GM12878 (cell line): Measurements from ENCODE around the gene FGD1. TPM values are rescaled to one million over a fixed set of nuclear protein-coding genes. Genes with fewer than 3 reads are reported as not detected.

ENCODE experiments used
- ATAC-seq: fragments of 200-7000 bp; cut with Tn5 transposase; 3 replicates; pipeline ENCODE4 v1.9.1; 2020; ENCODE audit warnings: mild to moderate bottlenecking, moderate library complexity
- BruUV-seq: library from RNA; stranded (reverse); fragments of 400-500 nt; replicated peaks from 2 replicates; lab custom pipeline; 2021; lab: Mats Ljungman, UMichigan
- CTCF ChIA-PET: fragments of 300-600 bp; sonication (Branson Sonifier 250); formaldehyde crosslinking; extraction: SDS; loops from one replicate; lab custom pipeline; 2021; ENCODE audit warnings: inconsistent platforms; lab: Yijun Ruan, JAX
- POLR2A ChIA-PET: fragments of 350-600 bp; formaldehyde crosslinking; extraction: SDS; loops from one replicate; lab custom pipeline; 2021; ENCODE audit warnings: inconsistent platforms; lab: Charles Lee
- RAD21 ChIA-PET: fragments of 300-600 bp; sonication (Branson Sonifier 250); formaldehyde crosslinking; loops from one replicate; lab custom pipeline; 2023; ENCODE audit warnings: antibody characterized with exemption; ENCODE audit not compliant: unreplicated experiment; lab: Charles Lee
- SMC1A ChIA-PET: fragments of 300-600 bp; sonication (Branson Sonifier 250); formaldehyde crosslinking; loops from one replicate; lab custom pipeline; 2023; ENCODE audit not compliant: unreplicated experiment, uncharacterized antibody; lab: Charles Lee
- DNase-seq: peaks from one replicate; pipeline ENCODE4 v3.0.0-alpha.2; 2011; ENCODE audit warnings: low read depth, low spot score
- FAIRE-seq: peaks from 3 replicates; lab custom pipeline; 2011; peaks lifted over from hg19 to GRCh38; lab: Jason Lieb, UNC
- H2AFZ ChIP-seq: 2 replicates; pipeline ENCODE4 v1.6.0; 2011; ENCODE audit warnings: low read depth, low read length, control low read depth; ENCODE audit not compliant: control insufficient read depth
- H3K27ac ChIP-seq: 2 replicates; pipeline ENCODE4 v1.5.1; 2011; ENCODE audit warnings: control low read depth; ENCODE audit not compliant: control insufficient read depth, insufficient read depth
- H3K27me3 ChIP-seq, 2 experiments: replicated peaks in 1 of 2; 2 replicates each; pipeline versions ENCODE4 v1.6.0 to v1.6.1; 2011; ENCODE audit warnings: low read length in 1 of 2; ENCODE audit not compliant: control insufficient read depth in 2 of 2, insufficient read depth in 2 of 2
- H3K36me3 ChIP-seq, 2 experiments: 2 replicates each; pipeline ENCODE4 v1.5.1; 2011; ENCODE audit warnings: low read length in 1 of 2; ENCODE audit not compliant: control insufficient read depth in 2 of 2, insufficient read depth in 2 of 2
- H3K4me1 ChIP-seq: 2 replicates; pipeline ENCODE4 v1.6.1; 2011; ENCODE audit warnings: mild to moderate bottlenecking, low read length, moderate library complexity, mixed read lengths; ENCODE audit not compliant: control insufficient read depth, insufficient read depth
- H3K4me2 ChIP-seq: 2 replicates; pipeline ENCODE4 v1.6.0; 2011; ENCODE audit warnings: control low read depth; ENCODE audit not compliant: control insufficient read depth, insufficient read depth
- H3K4me3 ChIP-seq: fragments of 200-600 bp; sonication (generic); 2 replicates; pipeline ENCODE4 v1.5.1; 2016
- H3K79me2 ChIP-seq: 2 replicates; pipeline ENCODE4 v1.6.0; 2011; ENCODE audit warnings: low read length; ENCODE audit not compliant: control insufficient read depth, insufficient read depth
- H3K9ac ChIP-seq: 2 replicates; pipeline ENCODE4 v1.8.0; 2011; ENCODE audit warnings: low read length, control low read depth, mixed read lengths; ENCODE audit not compliant: control insufficient read depth, insufficient read depth
- H3K9me3 ChIP-seq: replicated peaks from 3 replicates; pipeline ENCODE4 v1.5.1; 2011; ENCODE audit warnings: mild to moderate bottlenecking, low read length; ENCODE audit not compliant: control insufficient read depth, insufficient read depth
- H4K20me1 ChIP-seq: 2 replicates; pipeline ENCODE4 v1.6.0; 2011; ENCODE audit not compliant: control insufficient read depth, insufficient read depth
- BACH1 ChIP-seq: fragments of 450-650 bp; IDR thresholded peaks from 2 replicates; pipeline ENCODE4 v1.6.1; 2017; ENCODE audit warnings: mild to moderate bottlenecking, borderline replicate concordance
- BCLAF1 ChIP-seq: fragments of 450-650 bp; IDR thresholded peaks from 2 replicates; pipeline ENCODE4 v1.6.1; 2017; ENCODE audit warnings: antibody characterized with exemption, mild to moderate bottlenecking, moderate library complexity
- CUX1 ChIP-seq: IDR thresholded peaks from 2 replicates; pipeline ENCODE4 v1.6.1; 2012; ENCODE audit warnings: improper control_type of control experiment, low read depth, low read length; ENCODE audit not compliant: insufficient replicate concordance
- EGR1 ChIP-seq, 2 experiments: IDR thresholded peaks; 1 replicate in 1 of 2; 2 replicates in 1 of 2; pipeline ENCODE4 v1.6.1; 2011 to 2012; ENCODE audit warnings: low read depth in 2 of 2, low read length in 2 of 2, borderline replicate concordance in 1 of 2, mild to moderate bottlenecking in 1 of 2, moderate library complexity in 1 of 2
- FOXM1 ChIP-seq: IDR thresholded peaks from 2 replicates; pipeline ENCODE4 v1.6.1; 2012; ENCODE audit warnings: low read depth, mild to moderate bottlenecking, inconsistent platforms, low read length, moderate library complexity
- IRF3 ChIP-seq: fragments of 450-650 bp; IDR thresholded peaks from 2 replicates; pipeline ENCODE4 v1.6.1; 2014; ENCODE audit warnings: mild to moderate bottlenecking
- MEF2A ChIP-seq: IDR thresholded peaks from 2 replicates; pipeline ENCODE4 v1.6.1; 2011; ENCODE audit warnings: low read depth, mild to moderate bottlenecking, low read length, moderate library complexity; ENCODE audit not compliant: insufficient read depth
- NR2C1 ChIP-seq: fragments of 450-650 bp; IDR thresholded peaks from 2 replicates; pipeline ENCODE4 v1.6.1; 2017; ENCODE audit warnings: antibody characterized with exemption, mild to moderate bottlenecking, moderate library complexity
- NR2F1 ChIP-seq: fragments of 450-650 bp; conservative IDR thresholded peaks from 2 replicates; pipeline ENCODE4 v1.6.1; 2017; ENCODE audit warnings: mild to moderate bottlenecking
- PAX5 ChIP-seq: IDR thresholded peaks from 2 replicates; pipeline ENCODE4 v1.6.1; 2011; ENCODE audit warnings: low read depth, low read length, borderline replicate concordance
- POLR2AphosphoS2 ChIP-seq: IDR thresholded peaks from 2 replicates; pipeline ENCODE4 v1.6.1; 2011; ENCODE audit warnings: low read depth, mild to moderate bottlenecking, low read length, improper control_type of control experiment, moderate library complexity
- POLR2AphosphoS5 ChIP-seq: IDR thresholded peaks from 2 replicates; pipeline ENCODE4 v1.6.1; 2011; ENCODE audit warnings: mild to moderate bottlenecking, low read length, inconsistent platforms
- SPI1 ChIP-seq: IDR thresholded peaks from 2 replicates; pipeline ENCODE4 v1.6.1; 2011; ENCODE audit warnings: low read depth, mild to moderate bottlenecking, low read length, moderate library complexity, borderline replicate concordance; ENCODE audit not compliant: insufficient read depth
- SREBF1 ChIP-seq: IDR thresholded peaks from 2 replicates; pipeline ENCODE4 v1.6.1; 2012; ENCODE audit warnings: mild to moderate bottlenecking, low read length
- WGBS: methylation state at CpG from one replicate; pipeline ENCODE4 v1.1.6; 2016; ENCODE audit warnings: low lambda C conversion rate; ENCODE audit not compliant: insufficient replicate concordance, insufficient coverage; ENCODE audit errors: missing lambda C conversion rate; 5-methylcytosine and 5-hydroxymethylcytosine counted together
- in situ Hi-C: fragments of 300-500 bp; cut with MboI; formaldehyde crosslinking; loops from 9 replicates; pipeline ENCODE4 v1.14.3; 2018; ENCODE audit warnings: mixed read lengths
- intact Hi-C: fragments of 100-400 bp; cut with micrococcal nuclease; formaldehyde crosslinking; loops from one replicate; pipeline ENCODE4 v1.14.2; 2022; ENCODE audit not compliant: unreplicated experiment
- polyA plus RNA-seq, 11 experiments: library from polyadenylated mRNA; depleted of rRNA in 4 of 11; unstranded in 6 of 11; stranded (reverse) in 5 of 11; fragments of >200 nt; fragmentation: Nextera tagmentation in 4 of 11; fragmentation: Illumina TruSeq in 1 of 11; extraction: Ambion mirVana in 4 of 11; extraction: Trizol in 1 of 11; gene quantifications; 1 replicate in 1 of 11; 2 replicates in 10 of 11; pipeline versions ENCODE4 v1.2.1 to v1.2.3, GENCODE V29; 2011 to 2016; ENCODE audit warnings: inconsistent platforms in 2 of 11, missing spikeins in 2 of 11, low read depth in 1 of 11
- total RNA-seq, 4 experiments: library from RNA; depleted of rRNA in 3 of 4; stranded (reverse); fragments of >200 nt in 3 of 4; fragmentation: Illumina TruSeq in 1 of 4; extraction: Trizol in 1 of 4; gene quantifications; 2 replicates each; pipeline versions ENCODE4 v1.2.1 to v1.2.3, GENCODE V29; 2013 to 2021

The FGD1 gene
- total and polyA plus RNA-seq, 10 of the 15 experiments (the other 5 are each of a cell fraction or from before 2014, with no cell fraction given), result 0.05 to 0.50 (median 0.45) TPM; not detected in 7

GRCh38 chrX:54446084-54446483 lies 50.0 kb downstream of the FGD1 start (continued):
- no peak for TF ChIP-seq SPI1
- 0 out of 2 replicates have a peak, but pooled peaks have one; percentile 16 for TF ChIP-seq BACH1
- TF ChIP-seq, all 136 proteins: peak for 2

GRCh38 chrX:54444752-54445151 lies 51.3 kb downstream of the FGD1 start:
- TF ChIP-seq IRF3, result no peak
- no peak for TF ChIP-seq NR2F1
- no peak for TF ChIP-seq EGR1 (IDR thresholded peaks at IDR 0.05; ENCODE audit: borderline replicate concordance in 1 of 2, low read depth in 2 of 2, low read length in 2 of 2)
- no peak for TF ChIP-seq NR2C1
- TF ChIP-seq POLR2AphosphoS2, result no peak
- no peak for TF ChIP-seq BCLAF1
- no peak for TF ChIP-seq FOXM1
- no peak for TF ChIP-seq SREBF1
- no peak for TF ChIP-seq CUX1
- TF ChIP-seq PAX5, result no peak
- no peak for TF ChIP-seq MEF2A
- TF ChIP-seq POLR2AphosphoS5, result no peak
- CTCF ChIA-PET, result no interaction called here
- intact Hi-C loops (loop anchor here (5.0 kb wide), 1 partner anchor 402 kb away; the partner anchor contains the start of gene PHF8), in situ Hi-C loops (no loop called here)
- RAD21 ChIA-PET, result no interaction called here
- POLR2A ChIA-PET, result no interaction called here
- H3K27me3 ChIP-seq, result no peaks in the 10 kb centered on the region
- no peak overlapping the region for H3K4me3 ChIP-seq
- ATAC-seq (no peak), DNase-seq (no peak), FAIRE-seq (no peak)
- no peaks in the 10 kb centered on the region for H4K20me1 ChIP-seq
- 87% methylated on average over 6 of the region's 6 CpGs for WGBS
- H3K27ac ChIP-seq, result no peak overlapping the region
- peaks cover 22% of the 10 kb centered on the region for H3K79me2 ChIP-seq
- H3K4me2 ChIP-seq, result no peak overlapping the region
- BruUV-seq, result TSS peak; percentile 40
- no peaks in the 10 kb centered on the region; the same call in 2 of the 3 replicates for H3K9me3 ChIP-seq
- H3K36me3 ChIP-seq, result peaks cover 0 to 2% of the 10 kb centered on the region in 2 experiments; a peak in 2 of 4 replicates
- SMC1A ChIA-PET, result no interaction called here
- no peaks in the 10 kb centered on the region for H3K4me1 ChIP-seq
- no peak overlapping the region for H2AFZ ChIP-seq
- no peak overlapping the region for H3K9ac ChIP-seq
